SK-N-SH (cell line): Measurements from ENCODE around the gene IMPACT. TPM values are rescaled to one million over a fixed set of nuclear protein-coding genes. Genes with fewer than 3 reads are reported as not detected.

Experiments used
- CTCF ChIA-PET: fragments of 300-600, 350-600 bp; formaldehyde crosslinking; extraction: SDS; loops from one replicate; lab custom pipeline; 2021; lab: Yijun Ruan, JAX
- POLR2A ChIA-PET: fragments of 350-600 bp; sonication (Branson Sonifier 250); formaldehyde crosslinking; extraction: SDS; loops from one replicate; lab custom pipeline; 2020; ENCODE audit warnings: antibody characterized with exemption, inconsistent platforms; lab: Yijun Ruan, JAX
- DNase-seq: peaks from one replicate; pipeline ENCODE4 v3.0.0; 2012
- H2AFZ ChIP-seq: fragments of 200-600 bp; sonication (generic); 2 replicates; pipeline ENCODE4 v1.8.1; 2016; ENCODE audit warnings: antibody characterized with exemption, mild to moderate bottlenecking, low read depth
- H3F3A ChIP-seq: fragments of 200-600 bp; sonication (generic); replicated peaks from 2 replicates; pipeline ENCODE3; 2016; ENCODE audit warnings: antibody characterized with exemption, mild to moderate bottlenecking; ENCODE audit not compliant: insufficient read depth
- H3K27ac ChIP-seq, 2 experiments: fragments of 200-500 bp in 1 of 2; fragments of 200-600 bp in 1 of 2; sonication (Bioruptor generic) in 1 of 2; sonication (generic), shearing (Covaris generic) in 1 of 2; 2 replicates each; pipeline versions ENCODE4 v1.5.1 to v1.6.1; 2014 to 2016; ENCODE audit warnings: low read depth in 2 of 2, inconsistent platforms in 1 of 2, low read length in 1 of 2, mild to moderate bottlenecking in 1 of 2, mixed read lengths in 1 of 2
- H3K27me3 ChIP-seq: fragments of 200-600 bp; sonication (generic), shearing (Covaris generic); 2 replicates; pipeline ENCODE4 v1.6.1; 2016; ENCODE audit warnings: mixed run types; ENCODE audit not compliant: insufficient read depth
- H3K36me3 ChIP-seq, 2 experiments: fragments of 200-500 bp in 1 of 2; fragments of 200-600 bp in 1 of 2; sonication (Bioruptor generic) in 1 of 2; sonication (generic) in 1 of 2; replicated peaks in 1 of 2; 2 replicates each; pipeline versions ENCODE3 to v1.5.1; 2014 to 2016; ENCODE audit warnings: low read length in 1 of 2, mild to moderate bottlenecking in 1 of 2; ENCODE audit not compliant: insufficient read depth in 2 of 2, control insufficient read depth in 1 of 2
- H3K4me1 ChIP-seq, 2 experiments: fragments of 200-500 bp in 1 of 2; fragments of 200-600 bp in 1 of 2; sonication (Bioruptor generic) in 1 of 2; sonication (generic), shearing (Covaris generic) in 1 of 2; 2 replicates each; pipeline versions ENCODE4 v1.5.1 to v1.6.1; 2014 to 2016; ENCODE audit warnings: low read depth in 1 of 2, low read length in 1 of 2, mixed run types in 1 of 2; ENCODE audit not compliant: insufficient read depth in 2 of 2, control insufficient read depth in 1 of 2
- H3K4me2 ChIP-seq: fragments of 200-600 bp; sonication (generic), shearing (Covaris generic); 2 replicates; pipeline ENCODE4 v1.6.1; 2017; ENCODE audit warnings: mixed run types
- H3K4me3 ChIP-seq, 2 experiments: fragments of 200-500 bp in 1 of 2; fragments of 200-600 bp in 1 of 2; sonication (Bioruptor generic) in 1 of 2; sonication (generic), shearing (Covaris generic) in 1 of 2; 2 replicates each; pipeline versions ENCODE4 v1.5.1 to v1.8.1; 2014 to 2016; ENCODE audit warnings: low read depth in 2 of 2, inconsistent platforms in 1 of 2, low read length in 1 of 2, mild to moderate bottlenecking in 1 of 2, mixed read lengths in 1 of 2, moderate library complexity in 1 of 2
- H3K79me2 ChIP-seq: fragments of 200-600 bp; sonication (generic); 2 replicates; pipeline ENCODE4 v1.8.1; 2017; ENCODE audit warnings: mild to moderate bottlenecking; ENCODE audit not compliant: insufficient read depth
- H3K9ac ChIP-seq: fragments of 200-600 bp; sonication (generic); 2 replicates; pipeline ENCODE4 v1.6.1; 2017; ENCODE audit warnings: mixed run types
- H3K9me2 ChIP-seq: fragments of 200-600 bp; sonication (generic); 2 replicates; pipeline ENCODE4 v1.6.1; 2017; ENCODE audit warnings: mixed run types
- H3K9me3 ChIP-seq: fragments of 200-600 bp; sonication (generic); 2 replicates; pipeline ENCODE4 v1.6.1; 2017; ENCODE audit warnings: mixed run types, mild to moderate bottlenecking, moderate library complexity
- H4K20me1 ChIP-seq: fragments of 200-600 bp; sonication (generic); 2 replicates; pipeline ENCODE4 v1.6.1; 2017; ENCODE audit warnings: mild to moderate bottlenecking, mixed run types; ENCODE audit not compliant: insufficient read depth
- CHD2 ChIP-seq: fragments of 150-350 bp; IDR thresholded peaks from 2 replicates; pipeline ENCODE4 v1.6.1; 2018; ENCODE audit warnings: low read length; ENCODE audit not compliant: partially characterized antibody
- EP300 ChIP-seq, 2 experiments: IDR thresholded peaks; 2 replicates each; pipeline versions ENCODE4 v1.4.0 to v1.6.1; 2012; ENCODE audit warnings: borderline replicate concordance in 1 of 2, low read depth in 1 of 2, low read length in 1 of 2
- GATA2 ChIP-seq: sonication (generic); formaldehyde crosslinking; IDR thresholded peaks from 2 replicates; pipeline ENCODE4 v1.5.0; 2020; ENCODE audit warnings: mild to moderate bottlenecking, missing genetic modification reagents
- MXI1 ChIP-seq: IDR thresholded peaks from 2 replicates; pipeline ENCODE4 v1.6.1; 2012; ENCODE audit warnings: mild to moderate bottlenecking, low read depth, low read length, improper control_type of control experiment
- RCOR1 ChIP-seq: fragments of 150-350 bp; IDR thresholded peaks from 2 replicates; pipeline ENCODE4 v1.6.1; 2017; ENCODE audit warnings: antibody characterized with exemption, low read length
- REST ChIP-seq: IDR thresholded peaks from 2 replicates; pipeline ENCODE4 v1.6.1; 2012; ENCODE audit warnings: mild to moderate bottlenecking, low read depth, low read length, moderate library complexity
- RXRA ChIP-seq: IDR thresholded peaks from 2 replicates; pipeline ENCODE4 v1.4.0; 2012; ENCODE audit warnings: low read depth, mild to moderate bottlenecking, borderline replicate concordance
- TAF1 ChIP-seq: IDR thresholded peaks from 2 replicates; pipeline ENCODE4 v1.6.1; 2012; ENCODE audit warnings: low read depth, mild to moderate bottlenecking, low read length, moderate library complexity, borderline replicate concordance
- YY1 ChIP-seq: IDR thresholded peaks from 2 replicates; pipeline ENCODE4 v1.4.0; 2012; ENCODE audit warnings: low read depth, mild to moderate bottlenecking
- WGBS: methylation state at CpG from one replicate; pipeline ENCODE4 v1.1.6; 2017; ENCODE audit warnings: low lambda C conversion rate; 5-methylcytosine and 5-hydroxymethylcytosine counted together
- polyA plus RNA-seq, 3 experiments: library from polyadenylated mRNA; depleted of rRNA; stranded (reverse); fragments of >200 nt; gene quantifications; 2 replicates each; pipeline ENCODE4 v1.2.3, GENCODE V29; 2012
- TF ChIP-seq, protein P1 (sequence below): IDR thresholded peaks from 2 replicates; pipeline ENCODE4 v1.4.0; 2012; ENCODE audit warnings: low read depth
- TF ChIP-seq, protein P2 (sequence below): IDR thresholded peaks from 2 replicates; pipeline ENCODE4; 2012

The IMPACT gene
- polyA plus RNA-seq, 1 of the 3 experiments (the other 2 are of a cell fraction), result 13.0 TPM

DNA sequence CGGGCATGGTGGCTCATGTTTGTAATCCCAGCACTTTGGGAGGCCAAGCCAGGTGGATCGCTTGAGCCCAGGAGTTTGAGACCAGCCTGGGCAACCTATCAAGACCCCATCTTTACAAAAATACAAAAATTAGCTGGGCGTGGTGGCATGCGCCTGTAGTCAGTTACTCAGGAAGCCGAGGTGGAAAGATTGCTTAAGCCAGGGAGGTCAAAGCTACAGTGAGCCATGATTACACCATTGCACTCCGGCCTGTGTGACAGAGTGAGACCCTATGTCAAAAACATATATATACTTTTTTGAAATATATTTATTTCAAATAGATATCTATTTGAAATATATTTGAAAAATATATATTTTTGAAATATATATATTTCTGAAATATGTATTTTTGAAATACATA lies 39.8 kb upstream of the IMPACT start:
- H2AFZ ChIP-seq, result no peak overlapping the region
- CTCF ChIA-PET, result no interaction called here
- H3K9me2 ChIP-seq, result no peaks in the 10 kb centered on the region
- H3K4me2 ChIP-seq, result no peak overlapping the region
- H3K9ac ChIP-seq, result no peak overlapping the region
- H3K4me3 ChIP-seq, result no peak overlapping the region
- POLR2A ChIA-PET, result no interaction called here
- no peak for DNase-seq
- H3K4me1 ChIP-seq, result peaks cover 0 to 6% of the 10 kb centered on the region in 2 experiments; a peak in 2 of 4 replicates
- WGBS, result 98% methylated on average over 6 of the region's 6 CpGs
- TF ChIP-seq GATA2 (CRISPR knock-in tag) (no peak), TAF1 (no peak), YY1 (no peak), RXRA (no peak)
- H3K27ac ChIP-seq, result no peak overlapping the region
- no peaks in the 10 kb centered on the region for H4K20me1 ChIP-seq
- no peaks in the 10 kb centered on the region for H3K9me3 ChIP-seq
- no peaks in the 10 kb centered on the region; the same call in 1 of the 2 replicates for H3K79me2 ChIP-seq
- H3K36me3 ChIP-seq, result no peaks in the 10 kb centered on the region
- no peaks in the 10 kb centered on the region for H3F3A ChIP-seq
- H3K27me3 ChIP-seq, result no peaks in the 10 kb centered on the region

DNA sequence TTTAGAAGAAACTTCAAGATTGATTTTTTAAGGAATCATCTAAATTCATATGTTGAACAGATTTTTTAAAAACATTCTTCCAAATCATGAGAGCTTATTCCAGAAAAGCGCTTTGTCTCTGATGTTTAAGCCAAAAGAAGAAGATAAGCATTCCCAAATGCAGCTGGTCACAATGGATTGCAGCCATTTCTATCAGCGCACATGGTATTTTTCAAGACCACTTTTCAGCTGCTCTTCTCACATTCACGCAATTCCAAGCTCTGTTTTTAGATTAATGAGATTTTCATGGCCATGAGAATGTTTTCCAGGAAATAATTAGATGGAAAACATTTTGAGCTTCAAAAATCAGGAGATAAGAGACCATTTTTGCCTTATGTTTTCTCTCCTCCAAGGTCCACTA lies 37.5 kb upstream of the IMPACT start:
- Histone ChIP-seq H3K4me1 (peaks cover 0 to 6% of the 10 kb centered on the region in 2 experiments; a peak in 2 of 4 replicates), H2AFZ (no peak overlapping the region), H3F3A (peaks cover 3% of the 10 kb centered on the region), H3K9ac (no peak overlapping the region), H3K9me2 (no peaks in the 10 kb centered on the region), H3K27me3 (no peaks in the 10 kb centered on the region), H3K4me3 (no peak overlapping the region), H3K79me2 (no peaks in the 10 kb centered on the region; the same call in 1 of the 2 replicates), H3K4me2 (no peak overlapping the region), H3K36me3 (no peaks in the 10 kb centered on the region), H4K20me1 (no peaks in the 10 kb centered on the region), H3K9me3 (no peaks in the 10 kb centered on the region), H3K27ac (peak overlapping the region in 1 of 2 experiments; percentile 56; a peak in 2 of 4 replicates)
- 85% methylated on average over 3 of the region's 3 CpGs for WGBS
- ChIA-PET POLR2A (interaction anchor here (1.1 to 1.2 kb wide), 2 partner anchors 9 to 37 kb away, joined by 4 to 5 read pairs; partner anchors contain the start of genes IMPACT and OSBPL1A), CTCF (interaction anchor here (1.3 kb wide), 1 partner anchor 29 kb away, joined by 8 read pairs; no protein-coding TSS in a partner anchor)
- DNase-seq, result peak; percentile 44
- TF ChIP-seq, protein P1, sequence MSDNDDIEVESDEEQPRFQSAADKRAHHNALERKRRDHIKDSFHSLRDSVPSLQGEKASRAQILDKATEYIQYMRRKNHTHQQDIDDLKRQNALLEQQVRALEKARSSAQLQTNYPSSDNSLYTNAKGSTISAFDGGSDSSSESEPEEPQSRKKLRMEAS, result no peak
- TF ChIP-seq RCOR1, result peak; percentile 86
- peak; percentile 39; the same call in 1 of the 2 replicates for TF ChIP-seq MXI1
- no peak for TF ChIP-seq REST
- TF ChIP-seq GATA2 (CRISPR knock-in tag), result peak; percentile 30; the same call in 1 of the 2 replicates
- TF ChIP-seq, protein P2, sequence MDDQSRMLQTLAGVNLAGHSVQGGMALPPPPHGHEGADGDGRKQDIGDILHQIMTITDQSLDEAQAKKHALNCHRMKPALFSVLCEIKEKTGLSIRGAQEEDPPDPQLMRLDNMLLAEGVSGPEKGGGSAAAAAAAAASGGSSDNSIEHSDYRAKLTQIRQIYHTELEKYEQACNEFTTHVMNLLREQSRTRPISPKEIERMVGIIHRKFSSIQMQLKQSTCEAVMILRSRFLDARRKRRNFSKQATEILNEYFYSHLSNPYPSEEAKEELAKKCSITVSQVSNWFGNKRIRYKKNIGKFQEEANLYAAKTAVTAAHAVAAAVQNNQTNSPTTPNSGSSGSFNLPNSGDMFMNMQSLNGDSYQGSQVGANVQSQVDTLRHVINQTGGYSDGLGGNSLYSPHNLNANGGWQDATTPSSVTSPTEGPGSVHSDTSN, result no peak
- peak in 1 of 2 experiments; percentile 36; a peak in 1 of 4 replicates for TF ChIP-seq EP300 (IDR thresholded peaks at IDR 0.05; ENCODE audit: borderline replicate concordance in 1 of 2, low read depth in 1 of 2, low read length in 1 of 2)
- peak; percentile 59 for TF ChIP-seq CHD2
